OCI-LY3 (cell line): ENCODE measurements around the gene TMEM184C.

Source experiments
- H2AFZ ChIP-seq: fragments of 200-600, 300-600 bp; shearing (Covaris generic); 2 replicates; pipeline ENCODE4 v1.6.0; 2014; ENCODE audit warnings: antibody characterized with exemption, low read depth, low read length
- H3K27ac ChIP-seq: fragments of 200-600, 300-600 bp; sonication (generic); 2 replicates; pipeline ENCODE4 v1.5.1; 2014; ENCODE audit warnings: mild to moderate bottlenecking, low read length, moderate library complexity, mixed read lengths
- H3K27me3 ChIP-seq: fragments of 200-600, 300-600 bp; sonication (generic); 2 replicates; pipeline ENCODE4 v1.6.1; 2014; ENCODE audit warnings: low read depth, low read length, mixed read lengths
- H3K36me3 ChIP-seq: fragments of 200-600, 300-600 bp; sonication (generic); replicated peaks from 2 replicates; pipeline ENCODE3; 2014; ENCODE audit warnings: low read depth, low read length, mixed read lengths
- H3K4me1 ChIP-seq: fragments of 300-600, 200-600 bp; sonication (generic); 2 replicates; pipeline ENCODE4 v1.6.1; 2014; ENCODE audit warnings: low read length, mixed read lengths
- H3K4me2 ChIP-seq: fragments of 200-600, 300-600 bp; sonication (generic); 2 replicates; pipeline ENCODE4 v1.6.1; 2014; ENCODE audit warnings: low read length, mixed read lengths
- H3K4me3 ChIP-seq: fragments of 300-600, 200-600 bp; sonication (generic); 2 replicates; pipeline ENCODE4 v1.5.1; 2014; ENCODE audit warnings: antibody characterized with exemption, mild to moderate bottlenecking, low read length, moderate library complexity
- H3K79me2 ChIP-seq: fragments of 300-600, 200-600 bp; shearing (Covaris generic); 2 replicates; pipeline ENCODE4 v1.6.1; 2014; ENCODE audit warnings: mild to moderate bottlenecking, low read length, mixed read lengths
- H3K9ac ChIP-seq: fragments of 300-600, 200-600 bp; shearing (Covaris generic); 2 replicates; pipeline ENCODE4 v1.6.0; 2014; ENCODE audit warnings: mild to moderate bottlenecking, low read length, moderate library complexity
- H3K9me3 ChIP-seq: fragments of 200-600, 300-600 bp; shearing (Covaris generic); 2 replicates; pipeline ENCODE4 v1.6.1; 2014; ENCODE audit warnings: low read length, mixed read lengths; ENCODE audit not compliant: insufficient read depth
- H4K20me1 ChIP-seq: fragments of 200-600, 300-600 bp; sonication (generic); 2 replicates; pipeline ENCODE4 v1.6.1; 2016; ENCODE audit warnings: low read length, mixed read lengths; ENCODE audit not compliant: insufficient read depth
- CTCF ChIP-seq: fragments of 200-600, 300-600 bp; sonication (generic); IDR thresholded peaks from 2 replicates; pipeline ENCODE4 v1.5.1; 2014; ENCODE audit warnings: antibody characterized with exemption, low read length, low read depth
- EZH2phosphoT487 ChIP-seq: fragments of 200-600 bp; shearing (Covaris generic); IDR thresholded peaks from 2 replicates; pipeline ENCODE4 v1.6.1; 2018; ENCODE audit warnings: antibody characterized with exemption, mixed run types, low read depth

TMEM184C gene

DNA sequence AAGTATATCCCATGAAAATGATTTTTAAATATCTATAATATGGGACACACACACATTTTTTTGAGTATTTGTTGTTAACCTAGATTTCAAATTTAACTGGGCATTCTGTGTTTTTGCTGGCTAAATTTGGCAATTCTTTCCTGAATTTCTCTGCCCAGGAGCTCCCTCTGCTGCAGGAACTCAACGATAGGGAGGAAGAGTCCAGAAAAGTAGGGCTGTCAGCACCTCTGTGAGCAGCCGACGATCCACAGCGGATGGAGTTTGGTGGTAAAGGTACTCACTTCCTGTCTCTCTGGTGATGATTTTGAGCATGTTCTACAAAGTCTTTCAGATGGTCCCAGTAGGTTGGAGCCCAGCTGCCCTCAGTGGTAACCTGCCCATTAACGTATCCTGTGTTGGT, 23.1 kb upstream of the TMEM184C start:
- H3K79me2 ChIP-seq, result no peaks in the 10 kb centered on the region
- H3K9ac ChIP-seq, result no peak overlapping the region
- H3K27me3 ChIP-seq, result no peaks in the 10 kb centered on the region
- peaks cover 6% of the 10 kb centered on the region; the same call in 1 of the 2 replicates for H3K4me1 ChIP-seq
- H3K4me3 ChIP-seq, result no peak overlapping the region
- TF ChIP-seq CTCF (peak; percentile 31; the same call in 1 of the 2 replicates), EZH2phosphoT487 (no peak)
- H3K4me2 ChIP-seq, result no peak overlapping the region
- no peaks in the 10 kb centered on the region for H3K36me3 ChIP-seq
- H4K20me1 ChIP-seq, result no peaks in the 10 kb centered on the region
- no peaks in the 10 kb centered on the region for H3K9me3 ChIP-seq
- 0 out of 2 replicates have a peak overlapping the region, but pooled peaks have one; percentile 16 for H2AFZ ChIP-seq
- H3K27ac ChIP-seq, result no peak overlapping the region

GRCh38 chr4:147594578-147594977, 22.6 kb upstream of the TMEM184C start:
- TF ChIP-seq EZH2phosphoT487, result no peak
- TF ChIP-seq CTCF, result no peak
- H2AFZ ChIP-seq, result no peak overlapping the region
- no peaks in the 10 kb centered on the region for H4K20me1 ChIP-seq
- H3K79me2 ChIP-seq, result no peaks in the 10 kb centered on the region
- no peaks in the 10 kb centered on the region for H3K27me3 ChIP-seq
- no peaks in the 10 kb centered on the region for H3K9me3 ChIP-seq
- H3K4me1 ChIP-seq, result peaks cover 6% of the 10 kb centered on the region; the same call in 1 of the 2 replicates
- no peaks in the 10 kb centered on the region for H3K36me3 ChIP-seq
- no peak overlapping the region for H3K27ac ChIP-seq
- no peak overlapping the region for H3K9ac ChIP-seq
- no peak overlapping the region for H3K4me2 ChIP-seq
- H3K4me3 ChIP-seq, result no peak overlapping the region

DNA sequence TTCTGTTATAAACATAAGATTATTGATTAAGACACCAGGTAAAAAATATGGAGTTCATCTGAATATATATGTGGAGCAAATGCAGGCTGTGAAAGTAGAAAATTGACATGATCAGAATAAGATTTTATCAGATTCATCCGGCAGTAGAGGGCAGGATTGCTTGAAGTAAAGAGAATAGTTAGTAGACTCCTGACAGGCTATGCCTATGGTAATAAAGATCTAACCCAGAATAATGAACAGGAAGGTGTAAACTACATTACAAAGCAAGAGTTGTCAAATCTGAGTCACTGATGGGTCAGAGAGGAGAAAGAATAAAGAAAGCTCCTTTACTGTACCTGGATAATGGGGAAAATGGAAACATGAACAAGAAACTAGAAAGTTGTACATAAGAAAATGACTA, 20.8 kb upstream of the TMEM184C start:
- TF ChIP-seq CTCF, result peak; percentile 67
- no peak for TF ChIP-seq EZH2phosphoT487

GRCh38 chr4:147596981-147597380, 20.2 kb upstream of the TMEM184C start:
- Histone ChIP-seq H4K20me1 (no peaks in the 10 kb centered on the region), H2AFZ (no peak overlapping the region), H3K79me2 (no peaks in the 10 kb centered on the region), H3K4me3 (no peak overlapping the region), H3K27ac (no peak overlapping the region), H3K36me3 (no peaks in the 10 kb centered on the region), H3K9ac (no peak overlapping the region), H3K9me3 (no peaks in the 10 kb centered on the region), H3K4me1 (no peaks in the 10 kb centered on the region), H3K27me3 (no peaks in the 10 kb centered on the region), H3K4me2 (no peak overlapping the region)
- no peak for TF ChIP-seq EZH2phosphoT487
- no peak for TF ChIP-seq CTCF

More for the DNA sequence above, 20.8 kb upstream of the TMEM184C start:
- Histone ChIP-seq H3K79me2 (no peaks in the 10 kb centered on the region), H3K4me2 (no peak overlapping the region), H3K4me1 (no peaks in the 10 kb centered on the region), H3K9ac (no peak overlapping the region), H3K36me3 (no peaks in the 10 kb centered on the region), H3K27me3 (no peaks in the 10 kb centered on the region), H2AFZ (no peak overlapping the region), H3K27ac (no peak overlapping the region), H3K9me3 (no peaks in the 10 kb centered on the region), H3K4me3 (no peak overlapping the region), H4K20me1 (no peaks in the 10 kb centered on the region)
